GM12874 (cell line): ENCODE measurements around the gene CCDC27.

Experiments used
- CTCF ChIP-seq: IDR thresholded peaks from 2 replicates; pipeline ENCODE4 v1.5.1; 2011; ENCODE audit warnings: low read depth, mild to moderate bottlenecking, control low read depth, low read length, moderate library complexity; ENCODE audit not compliant: insufficient read depth

CCDC27 gene

GRCh38 chr1:3788756-3789420, 36.6 kb downstream of the CCDC27 start:
- no peak for TF ChIP-seq CTCF

- TF ChIP-seq CTCF, result no peak
These were observed 37.4 kb downstream of the CCDC27 start for GRCh38 chr1:3789421-3790300.

- no peak for TF ChIP-seq CTCF
These were observed 38.3 kb downstream of the CCDC27 start for GRCh38 chr1:3790500-3790923.

- no peak for TF ChIP-seq CTCF
These were observed 38.7 kb downstream of the CCDC27 start for GRCh38 chr1:3790952-3791351.

- no peak for TF ChIP-seq CTCF
These were observed 43.4 kb downstream of the CCDC27 start for GRCh38 chr1:3795453-3796214.

- TF ChIP-seq CTCF, result no peak
These were observed 44.2 kb downstream of the CCDC27 start, which contains the start of gene LRRC47 for GRCh38 chr1:3796215-3797061. Gene LRRC47, minus strand, starts transcription at chr1:3796498. Its CDS starts 22 bp downstream, at chr1:3796476.
